ENCODE measurements around the gene ARHGEF26.

DNA sequence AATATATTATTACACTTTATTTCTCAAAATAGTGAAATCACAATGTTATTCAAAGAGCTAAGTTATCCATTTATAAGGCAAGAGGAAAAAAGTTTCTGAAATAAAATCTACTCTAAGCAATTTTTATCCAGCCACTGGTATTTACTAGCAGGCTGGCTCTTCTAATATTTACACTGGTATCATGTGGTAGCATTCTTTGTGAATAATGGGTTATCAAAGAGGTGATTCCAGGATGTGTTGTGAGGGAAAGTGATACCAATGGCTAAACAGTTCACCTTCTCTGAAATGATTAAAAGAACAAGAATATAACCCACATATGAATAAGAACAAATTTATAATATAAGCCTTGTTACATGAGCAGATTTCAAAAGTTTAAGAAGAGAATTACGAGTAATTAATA is 159.0 kb downstream of the ARHGEF26 start:
- TF ChIP-seq CTCF (IDR thresholded peaks at IDR 0.05) (no peak), TP53 (CRISPR knock-in tag; IDR thresholded peaks at IDR 0.05) (no peak), ATF2 (CRISPR knock-in tag; IDR thresholded peaks at IDR 0.05; ENCODE audit: borderline replicate concordance, low read depth) (no peak)

Measured in WTC11 (cell line).